ENCODE data around the gene CBR4.

The CBR4 gene

GRCh38 chr4:169050881-169051760, 41.1 kb upstream of the CBR4 start:
- TF ChIP-seq, protein P1, sequence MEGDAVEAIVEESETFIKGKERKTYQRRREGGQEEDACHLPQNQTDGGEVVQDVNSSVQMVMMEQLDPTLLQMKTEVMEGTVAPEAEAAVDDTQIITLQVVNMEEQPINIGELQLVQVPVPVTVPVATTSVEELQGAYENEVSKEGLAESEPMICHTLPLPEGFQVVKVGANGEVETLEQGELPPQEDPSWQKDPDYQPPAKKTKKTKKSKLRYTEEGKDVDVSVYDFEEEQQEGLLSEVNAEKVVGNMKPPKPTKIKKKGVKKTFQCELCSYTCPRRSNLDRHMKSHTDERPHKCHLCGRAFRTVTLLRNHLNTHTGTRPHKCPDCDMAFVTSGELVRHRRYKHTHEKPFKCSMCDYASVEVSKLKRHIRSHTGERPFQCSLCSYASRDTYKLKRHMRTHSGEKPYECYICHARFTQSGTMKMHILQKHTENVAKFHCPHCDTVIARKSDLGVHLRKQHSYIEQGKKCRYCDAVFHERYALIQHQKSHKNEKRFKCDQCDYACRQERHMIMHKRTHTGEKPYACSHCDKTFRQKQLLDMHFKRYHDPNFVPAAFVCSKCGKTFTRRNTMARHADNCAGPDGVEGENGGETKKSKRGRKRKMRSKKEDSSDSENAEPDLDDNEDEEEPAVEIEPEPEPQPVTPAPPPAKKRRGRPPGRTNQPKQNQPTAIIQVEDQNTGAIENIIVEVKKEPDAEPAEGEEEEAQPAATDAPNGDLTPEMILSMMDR (conservative IDR thresholded peaks at IDR 0.05; ENCODE audit: low read length), result no peak
- no peak for DNase-seq (ENCODE audit: low read depth)
- no peak overlapping the region for H3K4me3 ChIP-seq (ENCODE audit: low read length)

GRCh38 chr4:169050284-169050683, 40.2 kb upstream of the CBR4 start:
- no peak overlapping the region for H3K4me3 ChIP-seq (ENCODE audit: low read length)
- TF ChIP-seq, protein P1 (conservative IDR thresholded peaks at IDR 0.05; ENCODE audit: low read length), result no peak
- no peak for DNase-seq (ENCODE audit: low read depth)

DNA sequence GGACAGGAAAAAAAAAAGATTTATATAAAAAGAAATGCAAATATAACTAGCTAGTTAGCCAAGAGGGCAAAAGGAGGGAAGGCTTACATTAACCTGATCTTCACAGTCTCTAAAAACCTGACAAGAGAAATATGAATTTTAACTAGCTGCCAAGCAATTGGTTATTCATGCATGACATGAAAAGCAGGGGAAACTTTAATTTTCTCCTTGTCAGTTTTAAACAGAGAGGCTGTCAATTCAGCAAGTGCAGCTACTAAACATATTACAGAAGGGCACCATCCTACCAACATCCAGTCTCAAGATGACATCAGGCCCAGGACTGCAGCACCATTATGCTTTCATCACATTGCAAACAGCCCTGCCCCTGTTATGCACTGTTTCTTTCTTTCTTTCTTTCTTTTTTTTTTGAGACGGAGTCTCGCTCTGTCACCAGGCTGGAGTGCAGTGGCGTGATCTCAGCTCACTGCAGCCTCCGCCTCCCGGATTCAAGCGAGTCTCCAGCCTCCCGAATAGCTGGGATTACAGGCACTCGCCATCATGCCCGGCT, 38.9 kb upstream of the CBR4 start:
- DNase-seq (ENCODE audit: low read depth), result no peak
- TF ChIP-seq, protein P1 (conservative IDR thresholded peaks at IDR 0.05; ENCODE audit: low read length), result no peak
- H3K4me3 ChIP-seq (ENCODE audit: low read length), result no peak overlapping the region

DNA sequence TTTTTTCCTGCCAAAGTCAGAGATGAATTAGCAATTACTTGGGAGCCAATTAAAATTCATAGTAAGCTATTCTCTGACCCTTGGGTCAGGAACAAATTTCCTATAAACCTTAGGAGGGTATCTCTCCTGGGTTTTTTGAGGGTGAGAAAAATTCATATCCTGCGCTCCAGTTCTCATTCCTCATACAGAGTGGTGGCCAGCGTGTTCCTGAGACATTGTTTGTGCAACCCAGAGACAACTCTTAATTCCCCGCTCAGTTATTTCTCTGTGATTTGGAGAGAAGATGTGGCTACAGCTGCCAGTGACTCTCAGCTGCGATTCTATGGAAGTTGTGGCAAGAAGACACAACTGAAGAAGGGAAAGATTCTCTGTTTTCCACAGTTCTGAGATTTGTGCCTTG, 37.9 kb upstream of the CBR4 start:
- no peak overlapping the region for H3K4me3 ChIP-seq (ENCODE audit: low read length)
- DNase-seq (ENCODE audit: low read depth), result no peak
- TF ChIP-seq, protein P1 (conservative IDR thresholded peaks at IDR 0.05; ENCODE audit: low read length), result no peak

GRCh38 chr4:169045862-169046584, 36.0 kb upstream of the CBR4 start:
- no peak for DNase-seq (ENCODE audit: low read depth)
- no peak overlapping the region for H3K4me3 ChIP-seq (ENCODE audit: low read length)
- TF ChIP-seq, protein P1 (conservative IDR thresholded peaks at IDR 0.05; ENCODE audit: low read length), result no peak

DNA sequence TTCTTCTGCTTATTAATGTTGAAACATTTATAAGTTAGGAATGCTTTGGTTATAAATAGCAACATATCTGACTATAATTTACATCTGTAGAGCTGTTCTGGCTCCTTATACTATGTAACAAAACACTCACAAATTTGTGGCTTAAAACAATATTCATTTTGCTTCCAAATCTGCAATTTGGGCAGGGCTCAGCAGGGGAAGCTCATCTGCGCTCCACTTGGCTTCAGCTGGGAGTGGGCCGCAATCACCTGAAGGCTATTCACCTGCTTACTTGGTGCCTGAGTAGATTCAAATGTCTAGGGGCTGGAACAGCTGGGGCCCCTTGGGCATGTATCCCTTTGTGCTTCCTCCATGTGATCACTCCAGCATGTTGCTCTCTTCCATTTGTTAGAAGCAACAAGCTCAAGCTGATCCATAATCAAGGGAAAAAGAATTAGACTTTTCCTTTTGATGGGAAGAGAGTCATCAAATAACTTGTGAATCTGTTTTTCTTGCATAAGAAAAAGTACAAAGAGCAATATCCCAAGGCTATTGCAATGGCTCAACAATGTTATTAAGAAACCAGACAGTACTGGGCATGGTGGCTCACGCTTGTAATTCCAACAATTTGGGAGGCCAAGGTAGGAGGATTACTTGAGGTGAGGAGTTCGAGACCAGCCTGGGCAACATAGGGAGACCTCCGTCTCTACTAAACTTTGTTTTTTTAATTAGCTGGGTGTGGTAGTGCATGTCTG, 34.8 kb upstream of the CBR4 start:
- H3K4me3 ChIP-seq (ENCODE audit: low read length), result no peak overlapping the region
- DNase-seq (ENCODE audit: low read depth), result no peak
- TF ChIP-seq, protein P1 (conservative IDR thresholded peaks at IDR 0.05; ENCODE audit: low read length), result no peak
